ENCODE measurements around the gene PRKAB1. TPM values are rescaled to one million over a fixed set of nuclear protein-coding genes. Genes with fewer than 3 reads are reported as not detected.

Gene PRKAB1
- total RNA-seq, 1 donor from 2014 or later = 45.6 TPM

GRCh38 chr12:119712721-119713120 is 44.8 kb downstream of the PRKAB1 start:
- H3K27ac ChIP-seq = peak overlapping the region; percentile 85

GRCh38 chr12:119713551-119714031 is 45.7 kb downstream of the PRKAB1 start:
- no peaks in the 10 kb centered on the region for H3K9me3 ChIP-seq
- peak overlapping the region; percentile 85 for H3K27ac ChIP-seq
- intact Hi-C loops (cut with DNase I) = no loop called here
- peaks cover 47% of the 10 kb centered on the region for H3K4me1 ChIP-seq
- peaks cover 7% of the 10 kb centered on the region for H3K36me3 ChIP-seq
- no peak overlapping the region for H3K4me3 ChIP-seq
- TF ChIP-seq, protein P1, sequence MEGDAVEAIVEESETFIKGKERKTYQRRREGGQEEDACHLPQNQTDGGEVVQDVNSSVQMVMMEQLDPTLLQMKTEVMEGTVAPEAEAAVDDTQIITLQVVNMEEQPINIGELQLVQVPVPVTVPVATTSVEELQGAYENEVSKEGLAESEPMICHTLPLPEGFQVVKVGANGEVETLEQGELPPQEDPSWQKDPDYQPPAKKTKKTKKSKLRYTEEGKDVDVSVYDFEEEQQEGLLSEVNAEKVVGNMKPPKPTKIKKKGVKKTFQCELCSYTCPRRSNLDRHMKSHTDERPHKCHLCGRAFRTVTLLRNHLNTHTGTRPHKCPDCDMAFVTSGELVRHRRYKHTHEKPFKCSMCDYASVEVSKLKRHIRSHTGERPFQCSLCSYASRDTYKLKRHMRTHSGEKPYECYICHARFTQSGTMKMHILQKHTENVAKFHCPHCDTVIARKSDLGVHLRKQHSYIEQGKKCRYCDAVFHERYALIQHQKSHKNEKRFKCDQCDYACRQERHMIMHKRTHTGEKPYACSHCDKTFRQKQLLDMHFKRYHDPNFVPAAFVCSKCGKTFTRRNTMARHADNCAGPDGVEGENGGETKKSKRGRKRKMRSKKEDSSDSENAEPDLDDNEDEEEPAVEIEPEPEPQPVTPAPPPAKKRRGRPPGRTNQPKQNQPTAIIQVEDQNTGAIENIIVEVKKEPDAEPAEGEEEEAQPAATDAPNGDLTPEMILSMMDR (IDR thresholded peaks at IDR 0.05) = no peak
- no peaks in the 10 kb centered on the region for H3K27me3 ChIP-seq (ENCODE audit: low read depth)
- DNase-seq = peak; percentile 73
- peak; percentile 53 to 58 for ATAC-seq

More at GRCh38 chr12:119712721-119713120, 44.8 kb downstream of the PRKAB1 start:
- Histone ChIP-seq H3K4me1 (peaks cover 42% of the 10 kb centered on the region), H3K36me3 (peaks cover 7% of the 10 kb centered on the region), H3K9me3 (no peaks in the 10 kb centered on the region), H3K27me3 (ENCODE audit: low read depth) (no peaks in the 10 kb centered on the region), H3K4me3 (no peak overlapping the region)
- TF ChIP-seq, protein P1 (IDR thresholded peaks at IDR 0.05) = no peak
- DNase-seq = no peak
- intact Hi-C loops (cut with DNase I) = no loop called here
- ATAC-seq = no peak

DNA sequence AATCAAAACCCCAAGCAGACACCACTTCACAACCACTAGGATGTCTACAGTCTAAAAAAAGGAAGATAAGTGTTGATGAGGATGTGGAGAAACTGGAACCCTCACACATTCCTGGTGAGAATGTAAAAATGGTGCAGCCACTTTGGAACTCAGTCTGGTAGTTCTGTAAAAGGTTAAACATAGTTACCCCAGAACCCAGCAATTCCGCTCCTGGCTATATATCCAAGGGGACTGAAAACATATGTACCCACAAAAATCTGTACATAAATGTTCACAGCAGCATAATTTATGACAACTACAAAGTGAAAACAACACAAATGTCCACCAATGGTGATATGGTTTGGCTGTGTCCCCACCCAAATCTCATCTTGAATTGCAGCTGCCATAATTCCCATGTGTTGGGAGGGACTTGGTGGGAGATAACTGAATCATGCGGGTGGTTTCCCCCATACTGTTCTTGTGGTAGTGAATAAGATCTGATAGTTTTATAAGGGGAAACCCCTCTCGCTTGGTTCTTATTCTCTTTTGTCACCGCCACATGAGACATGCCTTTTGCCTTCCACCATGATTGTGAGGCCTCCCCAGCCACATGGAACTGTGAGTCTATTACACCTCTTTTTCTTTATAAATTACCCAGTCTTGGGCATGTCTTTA is 46.8 kb downstream of the PRKAB1 start:
- TF ChIP-seq, protein P1 (IDR thresholded peaks at IDR 0.05) = no peak
- Histone ChIP-seq H3K27ac (no peak overlapping the region), H3K27me3 (ENCODE audit: low read depth) (no peaks in the 10 kb centered on the region), H3K36me3 (peaks cover 7% of the 10 kb centered on the region), H3K4me1 (peaks cover 51% of the 10 kb centered on the region), H3K9me3 (no peaks in the 10 kb centered on the region), H3K4me3 (no peak overlapping the region)
- intact Hi-C loops (cut with DNase I) = no loop called here
- ATAC-seq = no peak
- no peak for DNase-seq

GRCh38 chr12:119715268-119715620 is 47.3 kb downstream of the PRKAB1 start:
- peak overlapping the region; percentile 79 for H3K27ac ChIP-seq
- intact Hi-C loops (cut with DNase I) = no loop called here

DNA sequence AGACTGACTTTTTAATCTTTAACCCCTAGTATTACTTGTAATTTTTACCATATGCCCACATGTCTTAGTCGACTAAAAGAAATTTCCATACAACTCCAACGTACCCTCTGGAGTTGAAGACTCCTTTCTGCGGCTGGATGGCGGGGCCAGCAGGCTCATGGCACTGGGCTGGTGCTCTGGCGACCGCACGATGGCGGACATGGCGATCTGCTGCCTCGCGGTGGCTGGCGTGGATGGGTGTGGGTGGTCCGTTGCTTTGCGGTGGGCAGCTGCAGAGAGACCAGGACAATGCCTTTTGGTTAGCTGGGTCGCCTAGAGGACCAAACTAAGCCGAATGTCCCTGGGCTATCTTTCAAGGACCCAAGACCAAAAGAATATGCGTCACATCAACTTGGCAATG is 50.2 kb downstream of the PRKAB1 start:
- intact Hi-C loops (cut with DNase I) = no loop called here
- ATAC-seq (no peak), DNase-seq (no peak)
- Histone ChIP-seq H3K36me3 (no peaks in the 10 kb centered on the region), H3K27me3 (ENCODE audit: low read depth) (no peaks in the 10 kb centered on the region), H3K9me3 (no peaks in the 10 kb centered on the region), H3K4me3 (no peak overlapping the region), H3K4me1 (peaks cover 35% of the 10 kb centered on the region), H3K27ac (peak overlapping the region; percentile 26)
- TF ChIP-seq, protein P1 (IDR thresholded peaks at IDR 0.05) = no peak

More at GRCh38 chr12:119715268-119715620, 47.3 kb downstream of the PRKAB1 start:
- no peak overlapping the region for H3K4me3 ChIP-seq
- H3K9me3 ChIP-seq = no peaks in the 10 kb centered on the region
- ATAC-seq (no peak), DNase-seq (no peak)
- peaks cover 7% of the 10 kb centered on the region for H3K36me3 ChIP-seq
- no peaks in the 10 kb centered on the region for H3K27me3 ChIP-seq (ENCODE audit: low read depth)
- TF ChIP-seq, protein P1 (IDR thresholded peaks at IDR 0.05) = no peak
- peaks cover 51% of the 10 kb centered on the region for H3K4me1 ChIP-seq
